Upper lobe of left lung (tissue), 4 donors: ENCODE data around the gene UBAC2.

ENCODE experiments used
- EP300 ChIP-seq, 4 donors: sonication (generic); formaldehyde crosslinking; IDR thresholded peaks; one replicate each; pipeline ENCODE4 v1.5.1; 2017; ENCODE audit warnings: antibody characterized with exemption in 4 of 4, control low read depth in 2 of 4
- POLR2A ChIP-seq, 4 donors: fragments of 450-650 bp; IDR thresholded peaks; one replicate each; pipeline ENCODE4 v1.5.1; 2016 to 2017; ENCODE audit warnings: antibody characterized with exemption in 4 of 4, mild to moderate bottlenecking in 2 of 4
- POLR2AphosphoS5 ChIP-seq, 2 donors: sonication (generic); formaldehyde crosslinking; IDR thresholded peaks; one replicate each; pipeline ENCODE4 v1.5.1; 2017; ENCODE audit warnings: antibody characterized with exemption in 2 of 2
- TF ChIP-seq, protein P1 (sequence below), 6 experiments: fragments of 450-650 bp in 4 of 6; fragments of 200-600 bp in 2 of 6; sonication (generic) in 2 of 6; IDR thresholded peaks; one replicate each; pipeline ENCODE4 v1.5.1; 2016 to 2019; ENCODE audit warnings: antibody characterized with exemption in 6 of 6

- TF ChIP-seq, protein P1, sequence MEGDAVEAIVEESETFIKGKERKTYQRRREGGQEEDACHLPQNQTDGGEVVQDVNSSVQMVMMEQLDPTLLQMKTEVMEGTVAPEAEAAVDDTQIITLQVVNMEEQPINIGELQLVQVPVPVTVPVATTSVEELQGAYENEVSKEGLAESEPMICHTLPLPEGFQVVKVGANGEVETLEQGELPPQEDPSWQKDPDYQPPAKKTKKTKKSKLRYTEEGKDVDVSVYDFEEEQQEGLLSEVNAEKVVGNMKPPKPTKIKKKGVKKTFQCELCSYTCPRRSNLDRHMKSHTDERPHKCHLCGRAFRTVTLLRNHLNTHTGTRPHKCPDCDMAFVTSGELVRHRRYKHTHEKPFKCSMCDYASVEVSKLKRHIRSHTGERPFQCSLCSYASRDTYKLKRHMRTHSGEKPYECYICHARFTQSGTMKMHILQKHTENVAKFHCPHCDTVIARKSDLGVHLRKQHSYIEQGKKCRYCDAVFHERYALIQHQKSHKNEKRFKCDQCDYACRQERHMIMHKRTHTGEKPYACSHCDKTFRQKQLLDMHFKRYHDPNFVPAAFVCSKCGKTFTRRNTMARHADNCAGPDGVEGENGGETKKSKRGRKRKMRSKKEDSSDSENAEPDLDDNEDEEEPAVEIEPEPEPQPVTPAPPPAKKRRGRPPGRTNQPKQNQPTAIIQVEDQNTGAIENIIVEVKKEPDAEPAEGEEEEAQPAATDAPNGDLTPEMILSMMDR (IDR thresholded peaks at IDR 0.05): no peak
- TF ChIP-seq POLR2A (IDR thresholded peaks at IDR 0.05) (no peak), POLR2AphosphoS5 (IDR thresholded peaks at IDR 0.05) (no peak), EP300 (IDR thresholded peaks at IDR 0.05) (no peak)
These were observed 153.8 kb downstream of the UBAC2 start for GRCh38 chr13:99354371-99354951.
